Naive thymus-derived CD4-positive, alpha-beta T cell (primary cell): Measurements from ENCODE around the gene GBE1. TPM values are rescaled to one million over a fixed set of nuclear protein-coding genes. Genes with fewer than 3 reads are reported as not detected.

Source experiments
- ATAC-seq: fragments of 150-1000 bp; cut with Tn5 transposase; 2 replicates; pipeline ENCODE4 v1.10.0; 2021; ENCODE audit warnings: mild to moderate bottlenecking, moderate library complexity
- CTCF ChIA-PET: fragments of 350-600 bp; sonication (Branson Sonifier 250); formaldehyde crosslinking; loops from one replicate; lab custom pipeline; 2021; ENCODE audit warnings: antibody characterized with exemption; lab: Charles Lee
- POLR2A ChIA-PET: fragments of 350-600 bp; sonication (Branson Sonifier 250); formaldehyde crosslinking; loops from one replicate; lab custom pipeline; 2021; ENCODE audit warnings: antibody characterized with exemption, inconsistent platforms; lab: Charles Lee
- DNase-seq, 9 donors: peaks; one replicate each; pipeline versions ENCODE4 v3.0.0 to v3.0.0-alpha.2; 2020 to 2022; ENCODE audit warnings: mixed read lengths in 1 of 9
- H3K27ac ChIP-seq: one replicate; pipeline ENCODE4 v1.7.0; 2013; ENCODE audit warnings: mild to moderate bottlenecking, low read depth, low read length, moderate library complexity
- H3K27me3 ChIP-seq, 2 donors: one replicate each; pipeline ENCODE4 v1.7.0; 2013; ENCODE audit warnings: low read length in 2 of 2, mild to moderate bottlenecking in 2 of 2, moderate library complexity in 2 of 2; ENCODE audit not compliant: control insufficient read depth in 2 of 2, insufficient read depth in 2 of 2
- H3K36me3 ChIP-seq, 3 experiments: 1 replicate in 2 of 3; 2 replicates in 1 of 3; pipeline ENCODE4 v1.7.0; 2013; ENCODE audit warnings: low read length in 3 of 3, mild to moderate bottlenecking in 3 of 3, moderate library complexity in 1 of 3; ENCODE audit not compliant: insufficient read depth in 3 of 3, control insufficient read depth in 2 of 3
- H3K4me1 ChIP-seq, 2 donors: one replicate each; pipeline ENCODE4 v1.7.0; 2013; ENCODE audit warnings: low read length in 2 of 2, mild to moderate bottlenecking in 2 of 2, moderate library complexity in 1 of 2; ENCODE audit not compliant: control insufficient read depth in 2 of 2, insufficient read depth in 2 of 2
- H3K4me3 ChIP-seq: 2 replicates; pipeline ENCODE4 v1.7.0; 2013; ENCODE audit warnings: mild to moderate bottlenecking, low read length
- H3K9me3 ChIP-seq, 3 experiments: 1 replicate in 2 of 3; 2 replicates in 1 of 3; pipeline ENCODE4 v1.7.0; 2013; ENCODE audit warnings: low read length in 3 of 3; ENCODE audit not compliant: control insufficient read depth in 2 of 3
- H3K27ac Mint-ChIP-seq, 9 donors: one replicate each; pipeline ENCODE4 v1.8.0; 2020 to 2022; ENCODE audit warnings: mixed read lengths in 9 of 9, mild to moderate bottlenecking in 8 of 9, moderate library complexity in 5 of 9, inconsistent platforms in 2 of 9
- H3K27me3 Mint-ChIP-seq, 5 donors: one replicate each; pipeline ENCODE4 v1.8.0; 2021 to 2022; ENCODE audit warnings: mixed read lengths in 5 of 5, mild to moderate bottlenecking in 1 of 5
- H3K36me3 Mint-ChIP-seq, 5 donors: one replicate each; pipeline ENCODE4 v1.8.0; 2020 to 2022; ENCODE audit warnings: mixed read lengths in 5 of 5, mild to moderate bottlenecking in 3 of 5, inconsistent platforms in 1 of 5
- H3K4me1 Mint-ChIP-seq, 7 donors: one replicate each; pipeline ENCODE4 v1.8.0; 2020 to 2022; ENCODE audit warnings: mixed read lengths in 7 of 7, mild to moderate bottlenecking in 3 of 7, inconsistent platforms in 1 of 7
- H3K4me3 Mint-ChIP-seq, 10 donors: one replicate each; pipeline ENCODE4 v1.8.0; 2020 to 2022; ENCODE audit warnings: mild to moderate bottlenecking in 10 of 10, mixed read lengths in 10 of 10, moderate library complexity in 6 of 10, inconsistent platforms in 2 of 10
- H3K9me3 Mint-ChIP-seq, 11 donors: one replicate each; pipeline ENCODE4 v1.8.0; 2020 to 2022; ENCODE audit warnings: mixed read lengths in 11 of 11, mild to moderate bottlenecking in 4 of 11, inconsistent platforms in 1 of 11, moderate library complexity in 1 of 11
- intact Hi-C, 2 donors: fragments of 100-400 bp; cut with micrococcal nuclease; formaldehyde crosslinking; loops; one replicate each; pipeline ENCODE4 v1.15.1; 2023
- polyA plus RNA-seq, 2 donors: library from polyadenylated mRNA; unstranded; fragments of 300-500 nt; fragmentation: Illumina TruSeq; gene quantifications; one replicate each; pipeline ENCODE4 v1.2.3, GENCODE V29; 2021
- total RNA-seq, 6 experiments: library from RNA in 5 of 6; stranded (reverse) in 5 of 6; gene quantifications; 1 replicate in 5 of 6; 2 replicates in 1 of 6; pipeline ENCODE4 v1.2.3 and lab custom pipeline; 2021 to 2026

GBE1 gene
- total and polyA plus RNA-seq, 7 experiments from 2014 or later: 6.5 to 33.2 (median 8.3) TPM

DNA sequence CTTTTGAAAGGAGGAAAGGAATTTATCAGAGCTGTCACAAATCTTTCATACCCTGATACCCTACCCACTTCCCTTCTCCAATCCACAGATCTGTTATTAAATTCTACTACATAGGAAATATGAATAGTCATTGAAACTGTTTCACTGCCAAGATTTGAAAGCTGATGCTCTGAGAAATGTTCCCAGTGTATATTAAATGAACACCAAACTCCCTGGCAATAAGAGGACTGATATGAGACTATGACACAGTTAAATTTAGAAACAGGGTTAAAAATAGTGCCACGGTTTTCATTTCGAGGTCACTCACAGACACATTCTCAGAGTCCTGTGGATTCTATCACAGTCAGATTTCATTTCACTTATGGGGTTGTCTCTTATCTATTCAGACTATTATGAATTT lies 27.2 kb upstream of the GBE1 start:
- Histone ChIP-seq H3K36me3 (no peaks in the 10 kb centered on the region), H3K27me3 (no peaks in the 10 kb centered on the region), H3K9me3 (no peaks in the 10 kb centered on the region), H3K27ac (no peak overlapping the region), H3K4me1 (no peaks in the 10 kb centered on the region), H3K4me3 (no peak overlapping the region)
- POLR2A ChIA-PET: no interaction called here
- Mint-ChIP-seq H3K4me3 (no peak overlapping the region), H3K9me3 (peaks cover 0 to 2% (median 0%) of the 10 kb centered on the region in 11 donors), H3K36me3 (no peaks in the 10 kb centered on the region), H3K27me3 (peaks cover 0 to 16% (median 9%) of the 10 kb centered on the region in 5 donors), H3K4me1 (no peaks in the 10 kb centered on the region), H3K27ac (no peak overlapping the region)
- ATAC-seq (no peak), DNase-seq (no peak)
- CTCF ChIA-PET: no interaction called here
- intact Hi-C loops: no loop called here

DNA sequence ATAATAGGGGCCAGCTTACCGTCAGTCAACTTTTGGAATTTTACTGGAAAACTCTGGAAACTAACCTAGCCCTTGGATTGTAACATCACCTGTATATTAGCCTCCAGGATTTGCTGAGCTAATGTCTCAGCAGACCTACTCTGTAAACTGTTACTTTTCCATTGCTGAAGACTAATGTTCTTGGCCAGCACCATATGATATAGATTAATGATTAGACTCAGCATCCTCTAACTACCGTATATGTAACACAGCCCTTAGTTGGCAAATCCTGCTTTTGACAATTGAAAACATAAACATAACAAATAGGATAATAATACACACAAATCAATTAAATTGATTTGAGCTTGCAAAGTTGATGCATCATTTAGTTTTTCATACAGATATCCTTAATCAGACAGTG lies 26.6 kb upstream of the GBE1 start:
- no peaks in the 10 kb centered on the region for H3K27me3 ChIP-seq
- Mint-ChIP-seq H3K27ac (no peak overlapping the region), H3K27me3 (peaks cover 0 to 16% (median 10%) of the 10 kb centered on the region in 5 donors), H3K4me1 (no peaks in the 10 kb centered on the region), H3K9me3 (peaks cover 0 to 3% (median 0%) of the 10 kb centered on the region in 11 donors), H3K36me3 (no peaks in the 10 kb centered on the region), H3K4me3 (no peak overlapping the region)
- H3K27ac ChIP-seq: no peak overlapping the region
- no peak overlapping the region for H3K4me3 ChIP-seq
- no peaks in the 10 kb centered on the region for H3K36me3 ChIP-seq
- H3K9me3 ChIP-seq: no peaks in the 10 kb centered on the region
- ChIA-PET CTCF (no interaction called here), POLR2A (interaction anchor here (0.6 kb wide), 1 partner anchor 87 kb away, joined by 4 read pairs; no protein-coding TSS in a partner anchor)
- no peaks in the 10 kb centered on the region for H3K4me1 ChIP-seq
- DNase-seq (no peak), ATAC-seq (no peak)
- intact Hi-C loops: no loop called here

GRCh38 chr3:81782585-81782984 lies 21.1 kb upstream of the GBE1 start:
- no peak overlapping the region for H3K27ac ChIP-seq
- Mint-ChIP-seq H3K27ac (no peak overlapping the region), H3K36me3 (peaks cover 0 to 8% (median 0%) of the 10 kb centered on the region in 5 donors), H3K4me3 (no peak overlapping the region), H3K9me3 (peaks cover 0 to 12% (median 3%) of the 10 kb centered on the region in 11 donors), H3K27me3 (peaks cover 0 to 7% (median 4%) of the 10 kb centered on the region in 5 donors), H3K4me1 (no peaks in the 10 kb centered on the region)
- no peak overlapping the region for H3K4me3 ChIP-seq
- intact Hi-C loops: no loop called here
- ChIA-PET CTCF (no interaction called here), POLR2A (no interaction called here)
- no peak for DNase-seq
- H3K27me3 ChIP-seq: no peaks in the 10 kb centered on the region
- peak; percentile 48 for ATAC-seq
- H3K4me1 ChIP-seq: no peaks in the 10 kb centered on the region
- no peaks in the 10 kb centered on the region for H3K36me3 ChIP-seq
- H3K9me3 ChIP-seq: no peaks in the 10 kb centered on the region

DNA sequence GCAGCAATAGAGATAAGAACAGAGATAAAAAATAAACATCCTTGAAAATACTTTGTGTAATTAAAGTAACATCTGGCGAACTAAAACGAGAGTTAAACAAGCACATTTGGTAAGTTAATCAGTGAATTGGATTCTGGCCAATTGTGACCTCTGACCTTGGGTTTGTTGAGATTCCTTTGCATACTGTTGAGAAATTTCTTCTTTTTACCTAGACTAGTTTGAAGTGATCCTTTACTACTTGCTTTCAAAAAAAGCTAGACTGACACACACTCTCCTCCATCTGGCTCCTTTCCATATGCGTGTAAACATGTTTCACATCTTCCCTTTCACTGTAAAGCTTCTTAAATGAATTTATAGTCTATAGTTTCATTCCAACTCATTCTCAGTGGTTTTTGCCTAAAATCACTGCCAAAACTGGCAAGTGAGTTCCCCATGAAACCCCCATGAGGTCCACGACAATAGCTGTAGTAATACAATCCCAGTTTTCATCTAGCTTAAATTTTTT lies 17.3 kb upstream of the GBE1 start:
- Mint-ChIP-seq H3K27ac (no peak overlapping the region), H3K36me3 (peaks cover 0 to 8% (median 0%) of the 10 kb centered on the region in 5 donors), H3K27me3 (peaks cover 0 to 4% (median 2%) of the 10 kb centered on the region in 5 donors), H3K4me3 (no peak overlapping the region), H3K9me3 (peaks cover 0 to 12% (median 2%) of the 10 kb centered on the region in 11 donors), H3K4me1 (no peaks in the 10 kb centered on the region)
- Histone ChIP-seq H3K4me1 (no peaks in the 10 kb centered on the region), H3K9me3 (no peaks in the 10 kb centered on the region), H3K4me3 (no peak overlapping the region), H3K27me3 (no peaks in the 10 kb centered on the region), H3K27ac (no peak overlapping the region), H3K36me3 (no peaks in the 10 kb centered on the region)
- intact Hi-C loops: no loop called here
- no peak for DNase-seq
- no peak for ATAC-seq
- ChIA-PET CTCF (no interaction called here), POLR2A (interaction anchor here (0.8 kb wide), 1 partner anchor 23 kb away, joined by 3 read pairs; no protein-coding TSS in a partner anchor)

- Mint-ChIP-seq H3K27ac (no peak overlapping the region), H3K4me3 (no peak overlapping the region), H3K36me3 (peaks cover 0 to 8% (median 0%) of the 10 kb centered on the region in 5 donors), H3K9me3 (peaks cover 0 to 9% (median 0%) of the 10 kb centered on the region in 11 donors), H3K27me3 (peaks cover 4 to 8% (median 6%) of the 10 kb centered on the region in 5 donors), H3K4me1 (no peaks in the 10 kb centered on the region)
- CTCF ChIA-PET: no interaction called here
- Histone ChIP-seq H3K9me3 (no peaks in the 10 kb centered on the region), H3K4me3 (no peak overlapping the region), H3K27ac (no peak overlapping the region), H3K27me3 (no peaks in the 10 kb centered on the region), H3K4me1 (no peaks in the 10 kb centered on the region), H3K36me3 (no peaks in the 10 kb centered on the region)
- POLR2A ChIA-PET: interaction anchor here (0.5 kb wide), 1 partner anchor 22 kb away, joined by 3 read pairs; no protein-coding TSS in a partner anchor
- ATAC-seq (no peak), DNase-seq (no peak)
- intact Hi-C loops: no loop called here
Measured at GRCh38 chr3:81776643-81777042, 15.2 kb upstream of the GBE1 start.

- no peaks in the 10 kb centered on the region for H3K9me3 ChIP-seq
- ATAC-seq (no peak), DNase-seq (no peak)
- intact Hi-C loops: no loop called here
- no peak overlapping the region for H3K4me3 ChIP-seq
- Mint-ChIP-seq H3K4me3 (no peak overlapping the region), H3K4me1 (no peaks in the 10 kb centered on the region), H3K27me3 (peaks cover 4 to 26% (median 15%) of the 10 kb centered on the region in 5 donors), H3K36me3 (peaks cover 0 to 1% (median 0%) of the 10 kb centered on the region in 5 donors), H3K9me3 (peaks cover 0 to 3% (median 0%) of the 10 kb centered on the region in 11 donors), H3K27ac (no peak overlapping the region)
- no peaks in the 10 kb centered on the region for H3K27me3 ChIP-seq
- H3K4me1 ChIP-seq: no peaks in the 10 kb centered on the region
- no peak overlapping the region for H3K27ac ChIP-seq
- ChIA-PET POLR2A (no interaction called here), CTCF (no interaction called here)
- H3K36me3 ChIP-seq: no peaks in the 10 kb centered on the region
Measured at GRCh38 chr3:81770710-81771109, 9.3 kb upstream of the GBE1 start.

DNA sequence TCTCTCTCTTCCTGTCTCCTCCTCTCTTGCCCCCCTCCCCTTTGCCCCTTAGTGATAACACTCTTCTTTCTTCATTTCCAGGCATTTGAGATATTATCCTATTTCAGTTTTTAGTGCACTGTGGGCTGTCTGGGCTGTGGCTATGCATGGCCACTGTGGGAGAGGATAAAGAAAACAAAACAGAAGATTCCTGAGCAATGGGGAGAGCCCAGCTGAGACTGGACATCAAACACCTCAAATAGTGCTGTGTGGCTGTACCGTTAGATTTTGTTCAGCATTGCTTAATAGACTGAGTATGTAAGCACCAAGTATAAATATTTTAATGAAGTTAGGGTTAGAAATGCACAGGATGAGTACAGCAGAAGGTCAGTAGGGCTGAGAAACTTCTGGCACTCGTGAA lies 7.9 kb upstream of the GBE1 start:
- no peak overlapping the region for H3K27ac Mint-ChIP-seq
- H3K36me3 Mint-ChIP-seq: peaks cover 0 to 1% (median 0%) of the 10 kb centered on the region in 5 donors
- ChIA-PET POLR2A (no interaction called here), CTCF (no interaction called here)
- Histone ChIP-seq H3K27me3 (no peaks in the 10 kb centered on the region), H3K27ac (no peak overlapping the region), H3K36me3 (no peaks in the 10 kb centered on the region), H3K4me3 (no peak overlapping the region), H3K9me3 (no peaks in the 10 kb centered on the region), H3K4me1 (no peaks in the 10 kb centered on the region)
- no peak overlapping the region for H3K4me3 Mint-ChIP-seq
- peaks cover 4 to 26% (median 15%) of the 10 kb centered on the region in 5 donors for H3K27me3 Mint-ChIP-seq
- DNase-seq (no peak), ATAC-seq (no peak)
- H3K9me3 Mint-ChIP-seq: peaks cover 0 to 3% (median 0%) of the 10 kb centered on the region in 11 donors
- H3K4me1 Mint-ChIP-seq: no peaks in the 10 kb centered on the region
- intact Hi-C loops: loop anchor here in 1 of 2 donors (10.0 kb wide), 2 partner anchors 104 to 184 kb away; no protein-coding TSS in a partner anchor
